ENCODE data around the gene HOXA13. TPM values are rescaled to one million over a fixed set of nuclear protein-coding genes. Genes with fewer than 3 reads are reported as not detected.

Gene HOXA13
- total RNA-seq, 4 donors from 2014 or later = 0.63 to 1.5 (median 0.72) TPM

GRCh38 chr7:27245798-27246691 lies 46.2 kb upstream of the HOXA13 start:
- TF ChIP-seq CTCF (IDR thresholded peaks at IDR 0.05) (no peak), EP300 (IDR thresholded peaks at IDR 0.05) (no peak), POLR2A (IDR thresholded peaks at IDR 0.05) (no peak)
- Histone ChIP-seq H3K27me3 (peaks cover 2 to 100% of the 10 kb centered on the region in 2 donors), H3K36me3 (no peaks in the 10 kb centered on the region), H3K9me3 (no peaks in the 10 kb centered on the region), H3K4me3 (peak overlapping the region in 1 of 4 donors; percentile 33), H3K27ac (no peak overlapping the region), H3K4me1 (peaks cover 0 to 59% (median 19%) of the 10 kb centered on the region in 4 donors)
- WGBS, 2 donors = 9 to 12% methylated on average over 42 to 90 of the region's 90 CpGs
- DNase-seq (ENCODE audit: low spot score in 2 of 2) = no peak

- WGBS, 2 donors = 11 to 20% methylated on average over 29 to 31 of the region's 37 CpGs
- Histone ChIP-seq H3K4me1 (peaks cover 0 to 58% (median 18%) of the 10 kb centered on the region in 4 donors), H3K9me3 (no peaks in the 10 kb centered on the region), H3K27ac (no peak overlapping the region), H3K27me3 (peaks cover 2 to 100% of the 10 kb centered on the region in 2 donors), H3K36me3 (no peaks in the 10 kb centered on the region), H3K4me3 (peak overlapping the region in 1 of 4 donors; percentile 33)
- DNase-seq (ENCODE audit: low spot score in 2 of 2) = no peak
- TF ChIP-seq EP300 (IDR thresholded peaks at IDR 0.05) = no peak
- no peak for TF ChIP-seq CTCF (IDR thresholded peaks at IDR 0.05)
- no peak for TF ChIP-seq POLR2A (IDR thresholded peaks at IDR 0.05)
These were observed 45.4 kb upstream of the HOXA13 start for GRCh38 chr7:27245124-27245797.

- Histone ChIP-seq H3K36me3 (no peaks in the 10 kb centered on the region), H3K9me3 (no peaks in the 10 kb centered on the region), H3K4me3 (no peak overlapping the region), H3K4me1 (peaks cover 0 to 60% (median 21%) of the 10 kb centered on the region in 4 donors), H3K27me3 (peaks cover 2 to 100% of the 10 kb centered on the region in 2 donors), H3K27ac (no peak overlapping the region)
- DNase-seq (ENCODE audit: low spot score in 2 of 2) = no peak
- TF ChIP-seq POLR2A (IDR thresholded peaks at IDR 0.05) (no peak), EP300 (IDR thresholded peaks at IDR 0.05) (no peak), CTCF (IDR thresholded peaks at IDR 0.05) (no peak)
- WGBS, 2 donors = 19 to 29% methylated on average over 17 of the region's 18 CpGs
These were observed 44.7 kb upstream of the HOXA13 start for GRCh38 chr7:27244488-27245123.

- H3K4me1 ChIP-seq = peaks cover 0 to 60% (median 25%) of the 10 kb centered on the region in 4 donors
- peaks cover 2 to 100% of the 10 kb centered on the region in 2 donors for H3K27me3 ChIP-seq
- no peaks in the 10 kb centered on the region for H3K36me3 ChIP-seq
- DNase-seq (ENCODE audit: low spot score in 2 of 2) = no peak
- peak overlapping the region in 1 of 4 donors; percentile 21 for H3K4me3 ChIP-seq
- H3K27ac ChIP-seq = no peak overlapping the region
- no peak for TF ChIP-seq EP300 (IDR thresholded peaks at IDR 0.05)
- no peak for TF ChIP-seq CTCF (IDR thresholded peaks at IDR 0.05)
- no peak for TF ChIP-seq POLR2A (IDR thresholded peaks at IDR 0.05)
- H3K9me3 ChIP-seq = no peaks in the 10 kb centered on the region
- 6 to 7% methylated on average over 28 to 29 of the region's 43 CpGs for WGBS, 2 donors
These were observed 43.7 kb upstream of the HOXA13 start for GRCh38 chr7:27243340-27244163.

Measured in tibial nerve (tissue), 4 donors.